Measurements from ENCODE around the gene C6orf141. TPM values are rescaled to one million over a fixed set of nuclear protein-coding genes. Genes with fewer than 3 reads are reported as not detected.

Gene C6orf141
- total and polyA plus RNA-seq, 2 of the 8 experiments (the other 6 are each of a cell fraction or from before 2014, with no cell fraction given) = 7.6 to 16.1 TPM

GRCh38 chr6:49576618-49577017 is 26.1 kb downstream of the C6orf141 start:
- no peaks in the 10 kb centered on the region; the same call in 1 of the 2 replicates for H3K23me2 ChIP-seq (ENCODE audit: low read depth, low read length)
- no peak overlapping the region for H3K14ac ChIP-seq (ENCODE audit: insufficient read length)
- H3K27me3 ChIP-seq (replicated peaks in 1 of 4; ENCODE audit: control insufficient read depth in 3 of 4, extremely low read depth in 1 of 4, insufficient read depth in 3 of 4, low read length in 3 of 4) = no peaks in the 10 kb centered on the region
- no peak overlapping the region for H2AFZ ChIP-seq (ENCODE audit: low read length)
- no peak overlapping the region for H3K56ac ChIP-seq (replicated peaks; ENCODE audit: insufficient read length, low read depth, low read length)
- H3K4ac ChIP-seq (replicated peaks; ENCODE audit: insufficient read length, low read depth, low read length) = no peak overlapping the region
- H2BK15ac ChIP-seq (ENCODE audit: low read length) = no peak overlapping the region
- H3K9ac ChIP-seq (replicated peaks in 1 of 4; ENCODE audit: extremely low read depth in 1 of 4, low read depth in 3 of 4, low read length in 3 of 4) = no peak overlapping the region
- no peak overlapping the region for H2BK5ac ChIP-seq (ENCODE audit: low read depth, low read length)
- H4K91ac ChIP-seq (replicated peaks; ENCODE audit: insufficient read length, low read length) = no peak overlapping the region
- no peaks in the 10 kb centered on the region for H3K9me3 ChIP-seq (ENCODE audit: insufficient read depth in 2 of 2, low read depth in 1 of 2, low read length in 1 of 2)
- no peaks in the 10 kb centered on the region for H3K36me3 ChIP-seq (ENCODE audit: control insufficient read depth in 2 of 4, insufficient read depth in 4 of 4, low read length in 3 of 4)
- ChIA-PET POLR2A (ENCODE audit: partially characterized antibody) (no interaction called here), CTCF (ENCODE audit: partially characterized antibody) (interaction anchor here (1.5 kb wide), 1 partner anchor 30 kb away, joined by 3 read pairs; no protein-coding TSS in a partner anchor)
- no peak overlapping the region for H3K18ac ChIP-seq (ENCODE audit: extremely low read depth, low read length)
- no peak overlapping the region for H3K23ac ChIP-seq (ENCODE audit: insufficient read length)
- DNase-seq (ENCODE audit: low read depth in 1 of 2, low spot score in 2 of 2) (no peak), FAIRE-seq (no peak)
- TF ChIP-seq SUZ12 (IDR thresholded peaks at IDR 0.05; ENCODE audit: low read length) (no peak), RNF2 (IDR thresholded peaks at IDR 0.05; ENCODE audit: borderline replicate concordance, low read depth, low read length, missing control alignments, poor library complexity, severe bottlenecking) (no peak), TAF1 (IDR thresholded peaks at IDR 0.05; ENCODE audit: low read depth, low read length) (no peak), BRCA1 (IDR thresholded peaks at IDR 0.05; ENCODE audit: low read depth, low read length) (no peak), CBX8 (IDR thresholded peaks at IDR 0.05; ENCODE audit: borderline replicate concordance, low read depth, low read length) (no peak)
- H4K20me1 ChIP-seq (replicated peaks in 1 of 2; ENCODE audit: control insufficient read depth in 1 of 2, insufficient read depth in 2 of 2, low read length in 2 of 2) = no peaks in the 10 kb centered on the region
- H3K27ac ChIP-seq (ENCODE audit: low read depth, low read length) = no peak overlapping the region
- no peak overlapping the region for H3K4me3 ChIP-seq (ENCODE audit: extremely low read depth in 1 of 4, insufficient read depth in 2 of 4, low read depth in 3 of 4, low read length in 4 of 4)
- no peak overlapping the region for H4K5ac ChIP-seq (ENCODE audit: insufficient read length, low read depth, low read length)
- H2BK120ac ChIP-seq (replicated peaks; ENCODE audit: low read depth, low read length) = no peak overlapping the region
- H3K4me2 ChIP-seq (ENCODE audit: insufficient read depth in 1 of 2, low read depth in 2 of 2, low read length in 2 of 2) = no peak overlapping the region
- no peak overlapping the region for H2BK20ac ChIP-seq (ENCODE audit: low read length)
- H3K4me1 ChIP-seq (replicated peaks in 1 of 4; ENCODE audit: control insufficient read depth in 3 of 4, insufficient read depth in 4 of 4, low read length in 3 of 4) = no peaks in the 10 kb centered on the region
- no peak overlapping the region for H2AK5ac ChIP-seq (ENCODE audit: low read depth, low read length)
- no peaks in the 10 kb centered on the region for H3K79me1 ChIP-seq (ENCODE audit: low read depth, low read length)
- H4K8ac ChIP-seq (ENCODE audit: extremely low read depth, insufficient read depth, low read length) = no peak overlapping the region
- WGBS, 2 experiments (ENCODE audit: extremely low coverage in 1 of 2, insufficient coverage in 1 of 2, insufficient read length in 1 of 2, insufficient replicate concordance in 2 of 2, low coverage in 1 of 2, low lambda C conversion rate in 2 of 2, missing lambda C conversion rate in 1 of 2) = 100% methylated on average over 1 of the region's 1 CpG; no CpG with 5 or more reads in 1 of the 2 experiments
- H3K79me2 ChIP-seq (ENCODE audit: control insufficient read depth in 1 of 2, insufficient read depth in 2 of 2, low read length in 2 of 2) = no peaks in the 10 kb centered on the region
- no peak overlapping the region for H2BK12ac ChIP-seq (ENCODE audit: low read depth, low read length)
